ENCODE data around the gene SDHAF2. TPM values are rescaled to one million over a fixed set of nuclear protein-coding genes. Genes with fewer than 3 reads are reported as not detected.
"Not testable (repeated sequence)": the region's sequence is repeated elsewhere in the genome, so short reads cannot be mapped to it uniquely, and the experiment has no call there.

The SDHAF2 gene
- 10 to 100 TPM; 43.9 to 63.0 (median 52.1) TPM for polyA plus RNA-seq
- long read RNA-seq, donor 1, transcript SDHAF2-201 (4 exons, 2,033 nt), result major isoform, 40 of 62 reads
- long read RNA-seq, donor 1, transcript SDHAF2-206 (2 exons, 835 nt), result minor isoform, 13 of 62 reads
- long read RNA-seq, donor 1, transcript SDHAF2-203 (3 exons, 523 nt), result minor isoform, 5 of 62 reads
- long read RNA-seq, donor 1, partial matches to known transcripts, result 0 of 62 reads
- long read RNA-seq, donor 1, other reads (novel, unspliced or antisense), result 0 of 62 reads
- long read RNA-seq, donor 2, transcript SDHAF2-201 (4 exons, 2,033 nt), result major isoform, 9 of 12 reads
- long read RNA-seq, donor 2, partial matches to known transcripts, result 0 of 12 reads
- long read RNA-seq, donor 2, other reads (novel, unspliced or antisense), result 0 of 12 reads
- long read RNA-seq, donor 3, transcript SDHAF2-201 (4 exons, 2,033 nt), result major isoform, 22 of 29 reads
- long read RNA-seq, donor 3, partial matches to known transcripts, result 0 of 29 reads
- long read RNA-seq, donor 3, other reads (novel, unspliced or antisense), result 0 of 29 reads
- long read RNA-seq, donor 4, result 0 reads
- long read RNA-seq, donor 5, transcript SDHAF2-201 (4 exons, 2,033 nt), result major isoform, 5 of 9 reads
- long read RNA-seq, donor 5, partial matches to known transcripts, result 0 of 9 reads
- long read RNA-seq, donor 5, other reads (novel, unspliced or antisense), result 0 of 9 reads
- long read RNA-seq, donor 6, transcript SDHAF2-201 (4 exons, 2,033 nt), result major isoform, 26 of 33 reads
- long read RNA-seq, donor 6, transcript SDHAF2-206 (2 exons, 835 nt), result minor isoform, 6 of 33 reads
- long read RNA-seq, donor 6, partial matches to known transcripts, result 0 of 33 reads
- long read RNA-seq, donor 6, other reads (novel, unspliced or antisense), result 0 of 33 reads
- long read RNA-seq, donor 7, result 0 reads
- long read RNA-seq, donor 8, partial matches to known transcripts, result 0 of 3 reads
- long read RNA-seq, donor 8, other reads (novel, unspliced or antisense), result 0 of 3 reads
- long read RNA-seq, donor 9, transcript SDHAF2-201 (4 exons, 2,033 nt), result major isoform, 7 of 8 reads
- long read RNA-seq, donor 9, partial matches to known transcripts, result 0 of 8 reads
- long read RNA-seq, donor 9, other reads (novel, unspliced or antisense), result 0 of 8 reads
- long read RNA-seq, donor 10, transcript SDHAF2-206 (2 exons, 835 nt), result minor isoform, 5 of 37 reads
- long read RNA-seq, donor 10, transcript SDHAF2-201 (4 exons, 2,033 nt), result major isoform, 26 of 37 reads
- long read RNA-seq, donor 10, partial matches to known transcripts, result 0 of 37 reads
- long read RNA-seq, donor 10, other reads (novel, unspliced or antisense), result 0 of 37 reads

GRCh38 chr11:61429691-61430582 lies at the start of gene SDHAF2, which contains the start of gene CPSF7:
Gene SDHAF2, plus strand, starts transcription at chr11:61430124. Its CDS starts 23 bp downstream, at chr11:61430147.
Gene CPSF7, minus strand, starts transcription at chr11:61429975. Its CDS starts 740 bp downstream, at chr11:61429235.
- H3K27ac ChIP-seq (ENCODE audit: low read depth in 1 of 3, low read length in 2 of 3), result peak within 1 kb of the TSS; percentile 89 to 98 (median 95)
- H3K27me3 ChIP-seq (ENCODE audit: control insufficient read depth in 3 of 3, insufficient read depth in 3 of 3, low read length in 3 of 3), result no peaks in the 10 kb centered on the region
- peaks cover 2 to 12% (median 3%) of the 10 kb centered on the region in 3 donors for H3K4me1 ChIP-seq (ENCODE audit: control insufficient read depth in 3 of 3, insufficient read depth in 2 of 3, low read depth in 1 of 3, low read length in 2 of 3)
- WGBS, 3 donors, result 0 to 1% (median 0%) methylated on average over 80 to 82 of the region's 82 CpGs
- H3K36me3 ChIP-seq (ENCODE audit: control insufficient read depth in 3 of 3, insufficient read depth in 2 of 3, low read depth in 1 of 3, low read length in 3 of 3), result peaks cover 6 to 30% (median 13%) of the 10 kb centered on the region in 3 donors
- no peak for FAIRE-seq
- H3K9me3 ChIP-seq (ENCODE audit: control insufficient read depth in 2 of 2, insufficient read depth in 1 of 2, low read depth in 1 of 2, low read length in 1 of 2), result peaks cover 0 to 2% of the 10 kb centered on the region in 2 donors
- peak within 1 kb of the TSS; percentile 87 to 96 (median 89) for H3K4me3 ChIP-seq (ENCODE audit: low read depth in 1 of 3, low read length in 3 of 3)
- DNase-seq, result peak; percentile 95 to 99

- Histone ChIP-seq H3K27me3 (ENCODE audit: control insufficient read depth in 3 of 3, insufficient read depth in 3 of 3, low read length in 3 of 3) (no peaks in the 10 kb centered on the region), H3K4me1 (ENCODE audit: control insufficient read depth in 3 of 3, insufficient read depth in 2 of 3, low read depth in 1 of 3, low read length in 2 of 3) (no peaks in the 10 kb centered on the region), H3K36me3 (ENCODE audit: control insufficient read depth in 3 of 3, insufficient read depth in 2 of 3, low read depth in 1 of 3, low read length in 3 of 3) (peaks cover 0 to 5% (median 0%) of the 10 kb centered on the region in 3 donors), H3K27ac (ENCODE audit: low read depth in 1 of 3, low read length in 2 of 3) (no peak overlapping the region), H3K4me3 (ENCODE audit: low read depth in 1 of 3, low read length in 3 of 3) (no peak overlapping the region), H3K9me3 (ENCODE audit: control insufficient read depth in 2 of 2, insufficient read depth in 1 of 2, low read depth in 1 of 2, low read length in 1 of 2) (no peaks in the 10 kb centered on the region)
- DNase-seq (peak; percentile 49 to 90), FAIRE-seq (no peak)
- 26 to 73% (median 45%) methylated on average over 9 of the region's 9 CpGs for WGBS, 3 donors
Measured at GRCh38 chr11:61380884-61381283, 49.0 kb upstream of the SDHAF2 start.

- not testable (repeated sequence) for FAIRE-seq
- WGBS, 3 donors, result 93 to 95% (median 94%) methylated on average over 5 of the region's 5 CpGs
Measured at GRCh38 chr11:61383859-61384258, 46.1 kb upstream of the SDHAF2 start.

GRCh38 chr11:61384271-61385242 lies 45.4 kb upstream of the SDHAF2 start:
- no peak overlapping the region for H3K27ac ChIP-seq (ENCODE audit: low read depth in 1 of 3, low read length in 2 of 3)
- WGBS, 3 donors, result 62 to 79% (median 73%) methylated on average over 15 of the region's 15 CpGs

More at GRCh38 chr11:61383859-61384258, 46.1 kb upstream of the SDHAF2 start:
- not testable (repeated sequence) for H3K27me3 ChIP-seq (ENCODE audit: control insufficient read depth in 3 of 3, insufficient read depth in 3 of 3, low read length in 3 of 3); H3K4me3 ChIP-seq (ENCODE audit: low read depth in 1 of 3, low read length in 3 of 3); H3K36me3 ChIP-seq (ENCODE audit: control insufficient read depth in 3 of 3, insufficient read depth in 2 of 3, low read depth in 1 of 3, low read length in 3 of 3); H3K9me3 ChIP-seq (ENCODE audit: control insufficient read depth in 2 of 2, insufficient read depth in 1 of 2, low read depth in 1 of 2, low read length in 1 of 2); H3K4me1 ChIP-seq (ENCODE audit: control insufficient read depth in 3 of 3, insufficient read depth in 2 of 3, low read depth in 1 of 3, low read length in 2 of 3); DNase-seq; H3K27ac ChIP-seq (ENCODE audit: low read depth in 1 of 3, low read length in 2 of 3)

GRCh38 chr11:61390161-61390560 lies 39.8 kb upstream of the SDHAF2 start:
- H3K27ac ChIP-seq (ENCODE audit: low read depth in 1 of 3, low read length in 2 of 3), result no peak overlapping the region
- DNase-seq (no peak), FAIRE-seq (no peak)
- H3K27me3 ChIP-seq (ENCODE audit: control insufficient read depth in 3 of 3, insufficient read depth in 3 of 3, low read length in 3 of 3), result no peaks in the 10 kb centered on the region
- peaks cover 0 to 13% (median 3%) of the 10 kb centered on the region in 3 donors for H3K4me1 ChIP-seq (ENCODE audit: control insufficient read depth in 3 of 3, insufficient read depth in 2 of 3, low read depth in 1 of 3, low read length in 2 of 3)
- no peaks in the 10 kb centered on the region for H3K9me3 ChIP-seq (ENCODE audit: control insufficient read depth in 2 of 2, insufficient read depth in 1 of 2, low read depth in 1 of 2, low read length in 1 of 2)
- peaks cover 0 to 9% (median 0%) of the 10 kb centered on the region in 3 donors for H3K36me3 ChIP-seq (ENCODE audit: control insufficient read depth in 3 of 3, insufficient read depth in 2 of 3, low read depth in 1 of 3, low read length in 3 of 3)
- no peak overlapping the region for H3K4me3 ChIP-seq (ENCODE audit: low read depth in 1 of 3, low read length in 3 of 3)
- WGBS, 3 donors, result 71 to 92% (median 88%) methylated on average over 1 of the region's 1 CpG

More at GRCh38 chr11:61384271-61385242, 45.4 kb upstream of the SDHAF2 start:
- no peaks in the 10 kb centered on the region for H3K4me1 ChIP-seq (ENCODE audit: control insufficient read depth in 3 of 3, insufficient read depth in 2 of 3, low read depth in 1 of 3, low read length in 2 of 3)
- DNase-seq, result peak; percentile 26 to 71
- no peaks in the 10 kb centered on the region for H3K27me3 ChIP-seq (ENCODE audit: control insufficient read depth in 3 of 3, insufficient read depth in 3 of 3, low read length in 3 of 3)
- H3K36me3 ChIP-seq (ENCODE audit: control insufficient read depth in 3 of 3, insufficient read depth in 2 of 3, low read depth in 1 of 3, low read length in 3 of 3), result peaks cover 0 to 5% (median 0%) of the 10 kb centered on the region in 3 donors
- no peak overlapping the region for H3K4me3 ChIP-seq (ENCODE audit: low read depth in 1 of 3, low read length in 3 of 3)
- no peak for FAIRE-seq
- no peaks in the 10 kb centered on the region for H3K9me3 ChIP-seq (ENCODE audit: control insufficient read depth in 2 of 2, insufficient read depth in 1 of 2, low read depth in 1 of 2, low read length in 1 of 2)

GRCh38 chr11:61392981-61393595 lies 36.8 kb upstream of the SDHAF2 start:
- no peak for FAIRE-seq
- H3K9me3 ChIP-seq (ENCODE audit: control insufficient read depth in 2 of 2, insufficient read depth in 1 of 2, low read depth in 1 of 2, low read length in 1 of 2), result no peaks in the 10 kb centered on the region
- no peaks in the 10 kb centered on the region for H3K27me3 ChIP-seq (ENCODE audit: control insufficient read depth in 3 of 3, insufficient read depth in 3 of 3, low read length in 3 of 3)
- WGBS, 3 donors, result 2 to 6% (median 3%) methylated on average over 15 of the region's 15 CpGs
- peaks cover 0 to 13% (median 3%) of the 10 kb centered on the region in 3 donors for H3K4me1 ChIP-seq (ENCODE audit: control insufficient read depth in 3 of 3, insufficient read depth in 2 of 3, low read depth in 1 of 3, low read length in 2 of 3)
- peak overlapping the region in 2 of 3 donors; percentile 51 to 71 for H3K27ac ChIP-seq (ENCODE audit: low read depth in 1 of 3, low read length in 2 of 3)
- DNase-seq, result peak; percentile 20 to 48
- H3K4me3 ChIP-seq (ENCODE audit: low read depth in 1 of 3, low read length in 3 of 3), result peak overlapping the region; percentile 52 to 66 (median 65)
- peaks cover 0 to 27% (median 5%) of the 10 kb centered on the region in 3 donors for H3K36me3 ChIP-seq (ENCODE audit: control insufficient read depth in 3 of 3, insufficient read depth in 2 of 3, low read depth in 1 of 3, low read length in 3 of 3)

All from small intestine (tissue), 16 donors.